Measurements from ENCODE around the gene KIF13A. TPM values are rescaled to one million over a fixed set of nuclear protein-coding genes. Genes with fewer than 3 reads are reported as not detected.

The KIF13A gene
- total and polyA plus RNA-seq, 10 of the 15 experiments (the other 5 are each of a cell fraction or from before 2014, with no cell fraction given): 0.02 to 0.26 (median 0.13) TPM; not detected in 2

DNA sequence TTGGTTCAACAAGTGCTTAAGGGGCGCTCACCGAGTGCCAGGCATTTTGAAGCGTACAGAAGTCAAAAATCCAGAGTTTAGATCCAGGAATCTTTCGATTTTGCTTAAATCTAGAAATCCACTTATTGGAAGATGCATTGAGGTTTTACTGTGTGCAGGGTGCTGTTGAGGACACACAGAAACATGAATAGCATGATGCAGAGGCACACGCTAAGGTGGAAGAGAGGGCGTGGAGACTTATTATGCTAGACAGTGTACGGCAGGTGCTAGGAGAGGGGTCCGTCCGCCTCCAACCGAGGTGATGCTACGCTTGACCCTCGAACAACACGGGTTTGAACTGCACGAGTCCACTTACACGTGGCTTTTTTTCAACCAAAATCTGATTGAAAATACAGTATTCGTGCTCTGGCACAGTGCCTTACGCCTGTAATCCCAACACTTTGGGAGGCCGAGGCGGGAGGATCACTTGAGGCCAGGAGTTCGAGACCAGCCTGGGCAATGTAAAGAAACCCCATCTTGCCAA lies 1.0 kb upstream of the KIF13A start:
- peak; percentile 8; the same call in 2 of the 3 replicates for ATAC-seq
- peak overlapping the region; percentile 77 for H3K4me2 ChIP-seq (ENCODE audit: control insufficient read depth, insufficient read depth)
- no peak overlapping the region for H2AFZ ChIP-seq (ENCODE audit: control insufficient read depth, low read depth, low read length)
- H3K9ac ChIP-seq (ENCODE audit: control insufficient read depth, insufficient read depth, low read length): no peak overlapping the region
- H3K4me1 ChIP-seq (ENCODE audit: control insufficient read depth, insufficient read depth, low read length): peaks cover 6% of the 10 kb centered on the region
- ChIA-PET CTCF (no interaction called here), POLR2A (no interaction called here), RAD21 (ENCODE audit: unreplicated experiment) (no interaction called here), SMC1A (ENCODE audit: uncharacterized antibody, unreplicated experiment) (no interaction called here)
- no peaks in the 10 kb centered on the region for H3K36me3 ChIP-seq (ENCODE audit: control insufficient read depth in 2 of 2, insufficient read depth in 2 of 2, low read length in 1 of 2)
- H3K27ac ChIP-seq (ENCODE audit: control insufficient read depth, insufficient read depth): no peak overlapping the region
- no peak for DNase-seq (ENCODE audit: low read depth, low spot score)
- H3K9me3 ChIP-seq (replicated peaks; ENCODE audit: control insufficient read depth, insufficient read depth, low read length): no peaks in the 10 kb centered on the region
- FAIRE-seq: no peak
- H3K4me3 ChIP-seq: peak overlapping the region; percentile 68; the same call in 1 of the 2 replicates
- in situ Hi-C loops (cut with MboI): no loop called here
- 37% methylated on average over 20 of the region's 20 CpGs for WGBS (ENCODE audit: insufficient coverage, insufficient replicate concordance, low lambda C conversion rate, missing lambda C conversion rate)
- 0 out of 2 replicates have a peak, but pooled peaks cover 4% of the 10 kb centered on the region for H4K20me1 ChIP-seq (ENCODE audit: control insufficient read depth, insufficient read depth)
- peaks cover 6 to 21% of the 10 kb centered on the region in 2 experiments for H3K27me3 ChIP-seq (replicated peaks in 1 of 2; ENCODE audit: control insufficient read depth in 2 of 2, insufficient read depth in 2 of 2, low read length in 1 of 2)
- no peaks in the 10 kb centered on the region for H3K79me2 ChIP-seq (ENCODE audit: control insufficient read depth, insufficient read depth, low read length)
- BruUV-seq (replicated peaks): no TSS peak
- intact Hi-C loops (cut with micrococcal nuclease; ENCODE audit: unreplicated experiment): loop anchor here (5.0 kb wide), 3 partner anchors 106 to 281 kb away; partner anchors contain the start of genes NHLRC1 and NUP153
- TF ChIP-seq TARDBP (IDR thresholded peaks at IDR 0.05; ENCODE audit: borderline replicate concordance) (no peak), EED (IDR thresholded peaks at IDR 0.05; ENCODE audit: low read depth) (no peak), ZNF274 (IDR thresholded peaks at IDR 0.05; ENCODE audit: insufficient read depth, insufficient read length) (no peak), TCF7 (IDR thresholded peaks at IDR 0.05; ENCODE audit: borderline replicate concordance) (no peak), DPF2 (IDR thresholded peaks at IDR 0.05) (no peak), CBX5 (IDR thresholded peaks at IDR 0.05; ENCODE audit: low read depth) (no peak), CUX1 (IDR thresholded peaks at IDR 0.05; ENCODE audit: insufficient replicate concordance, low read depth, low read length) (no peak), PBX3 (IDR thresholded peaks at IDR 0.05; ENCODE audit: insufficient replicate concordance, low read depth, low read length) (no peak), WRNIP1 (IDR thresholded peaks at IDR 0.05; ENCODE audit: borderline replicate concordance, low read depth, low read length) (no peak), RAD51 (IDR thresholded peaks at IDR 0.05) (no peak), RELB (IDR thresholded peaks at IDR 0.05; ENCODE audit: low read depth) (no peak)
- TF ChIP-seq, protein P1, sequence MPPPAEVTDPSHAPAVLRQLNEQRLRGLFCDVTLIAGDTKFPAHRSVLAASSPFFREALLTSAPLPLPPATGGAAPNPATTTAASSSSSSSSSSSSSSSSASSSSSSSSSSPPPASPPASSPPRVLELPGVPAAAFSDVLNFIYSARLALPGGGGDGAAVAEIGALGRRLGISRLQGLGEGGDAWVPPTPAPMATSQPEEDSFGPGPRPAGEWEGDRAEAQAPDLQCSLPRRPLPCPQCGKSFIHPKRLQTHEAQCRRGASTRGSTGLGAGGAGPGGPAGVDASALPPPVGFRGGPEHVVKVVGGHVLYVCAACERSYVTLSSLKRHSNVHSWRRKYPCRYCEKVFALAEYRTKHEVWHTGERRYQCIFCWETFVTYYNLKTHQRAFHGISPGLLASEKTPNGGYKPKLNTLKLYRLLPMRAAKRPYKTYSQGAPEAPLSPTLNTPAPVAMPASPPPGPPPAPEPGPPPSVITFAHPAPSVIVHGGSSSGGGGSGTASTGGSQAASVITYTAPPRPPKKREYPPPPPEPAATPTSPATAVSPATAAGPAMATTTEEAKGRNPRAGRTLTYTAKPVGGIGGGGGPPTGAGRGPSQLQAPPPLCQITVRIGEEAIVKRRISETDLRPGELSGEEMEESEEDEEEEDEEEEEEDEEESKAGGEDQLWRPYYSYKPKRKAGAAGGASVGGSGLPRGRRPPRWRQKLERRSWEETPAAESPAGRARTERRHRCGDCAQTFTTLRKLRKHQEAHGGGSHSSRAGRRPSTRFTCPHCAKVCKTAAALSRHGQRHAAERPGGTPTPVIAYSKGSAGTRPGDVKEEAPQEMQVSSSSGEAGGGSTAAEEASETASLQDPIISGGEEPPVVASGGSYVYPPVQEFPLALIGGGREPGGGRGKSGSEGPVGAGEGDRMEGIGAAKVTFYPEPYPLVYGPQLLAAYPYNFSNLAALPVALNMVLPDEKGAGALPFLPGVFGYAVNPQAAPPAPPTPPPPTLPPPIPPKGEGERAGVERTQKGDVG (CRISPR knock-in tag; IDR thresholded peaks at IDR 0.05): no peak

All from GM12878 (cell line).